Medulla oblongata (tissue), 1 donor: ENCODE data around the gene OR56B1.
"Not testable (repeated sequence)": the region's sequence is repeated elsewhere in the genome, so short reads cannot be mapped to it uniquely, and the experiment has no call there.

Experiments used
- DNase-seq: peaks from one replicate; pipeline ENCODE4 v3.0.0-alpha.2; 2015; ENCODE audit errors: extremely low spot score

OR56B1 gene, protein sequence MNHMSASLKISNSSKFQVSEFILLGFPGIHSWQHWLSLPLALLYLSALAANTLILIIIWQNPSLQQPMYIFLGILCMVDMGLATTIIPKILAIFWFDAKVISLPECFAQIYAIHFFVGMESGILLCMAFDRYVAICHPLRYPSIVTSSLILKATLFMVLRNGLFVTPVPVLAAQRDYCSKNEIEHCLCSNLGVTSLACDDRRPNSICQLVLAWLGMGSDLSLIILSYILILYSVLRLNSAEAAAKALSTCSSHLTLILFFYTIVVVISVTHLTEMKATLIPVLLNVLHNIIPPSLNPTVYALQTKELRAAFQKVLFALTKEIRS

GRCh38 chr11:5736396-5736795 is at the start of gene OR56B1:
TSS of gene OR56B1 (plus strand) at chr11:5736448. CDS start at chr11:5736517, 69 bp downstream.
- no peak for DNase-seq

GRCh38 chr11:5688482-5688881 is 47.8 kb upstream of the OR56B1 start:
- no peak for DNase-seq

- peak; percentile 89 for DNase-seq
These were observed 46.7 kb upstream of the OR56B1 start, which contains the start of gene TRIM22 for GRCh38 chr11:5689551-5689983. TSS of gene TRIM22 (plus strand) at chr11:5689790. CDS start at chr11:5696233, 6,443 bp downstream.

DNA sequence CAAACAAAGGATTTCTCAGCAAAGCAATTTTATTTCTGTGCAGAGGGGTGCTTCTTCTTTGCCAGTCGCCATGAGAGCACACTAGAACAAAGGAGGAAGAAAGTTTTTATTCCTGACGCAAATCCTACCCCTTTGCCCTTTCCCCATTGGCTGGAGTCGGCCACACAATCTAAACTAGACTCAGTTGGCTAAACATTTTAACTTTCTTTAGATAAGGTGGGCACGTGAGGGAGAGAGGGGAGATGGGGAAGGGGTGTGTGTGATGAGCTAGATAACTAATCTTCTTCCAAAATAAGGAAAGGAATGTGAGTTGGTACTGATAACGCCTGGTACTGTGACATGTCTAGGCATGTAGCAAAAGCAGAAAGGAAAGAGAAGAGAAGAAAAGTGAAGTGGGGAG is 46.0 kb upstream of the OR56B1 start:
- peak; percentile 54 for DNase-seq

GRCh38 chr11:5690736-5691135 is 45.5 kb upstream of the OR56B1 start:
- DNase-seq = peak; percentile 26

DNA sequence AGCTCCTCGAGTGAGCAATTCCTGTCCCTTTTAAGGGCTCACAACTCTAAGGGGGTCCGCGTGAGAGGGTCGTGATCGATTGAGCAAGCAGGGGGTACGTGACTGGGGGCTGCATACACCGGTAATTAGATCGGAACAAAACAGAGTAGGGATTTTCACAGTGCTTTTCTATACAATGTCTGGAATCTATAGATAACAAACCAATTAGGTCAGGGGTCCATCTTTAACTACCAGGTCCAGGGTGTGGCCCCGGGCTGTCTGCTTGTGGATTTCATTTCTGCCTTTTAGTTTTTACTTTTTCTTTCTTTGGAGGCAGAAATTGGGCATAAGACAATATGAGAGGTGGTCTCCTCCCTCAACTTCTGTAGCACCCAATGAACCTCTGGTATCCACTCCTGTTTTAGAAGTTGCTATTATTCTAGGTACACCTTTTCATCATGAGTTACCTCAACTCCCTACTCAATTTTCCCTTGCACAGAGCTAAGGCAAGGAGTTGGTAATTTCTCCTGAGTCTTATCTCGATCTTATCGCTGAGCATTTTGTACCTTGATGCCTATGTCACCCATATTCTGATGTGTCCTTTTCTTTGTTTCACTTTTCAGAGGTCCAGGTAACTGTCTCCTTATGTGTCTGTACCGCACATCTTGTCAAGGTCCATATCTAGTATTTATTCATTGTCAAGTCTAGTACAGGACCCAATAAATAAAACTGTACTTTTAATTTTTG is 44.8 kb upstream of the OR56B1 start:
- DNase-seq = not testable (repeated sequence)

- DNase-seq = no peak
These were observed 44.3 kb upstream of the OR56B1 start for GRCh38 chr11:5691964-5692361.

- DNase-seq = no peak
These were observed 41.6 kb upstream of the OR56B1 start for GRCh38 chr11:5694642-5695041.

- DNase-seq = no peak
These were observed 40.7 kb upstream of the OR56B1 start for GRCh38 chr11:5695580-5695979.

GRCh38 chr11:5696210-5696609 is 40.0 kb upstream of the OR56B1 start:
- no peak for DNase-seq

DNA sequence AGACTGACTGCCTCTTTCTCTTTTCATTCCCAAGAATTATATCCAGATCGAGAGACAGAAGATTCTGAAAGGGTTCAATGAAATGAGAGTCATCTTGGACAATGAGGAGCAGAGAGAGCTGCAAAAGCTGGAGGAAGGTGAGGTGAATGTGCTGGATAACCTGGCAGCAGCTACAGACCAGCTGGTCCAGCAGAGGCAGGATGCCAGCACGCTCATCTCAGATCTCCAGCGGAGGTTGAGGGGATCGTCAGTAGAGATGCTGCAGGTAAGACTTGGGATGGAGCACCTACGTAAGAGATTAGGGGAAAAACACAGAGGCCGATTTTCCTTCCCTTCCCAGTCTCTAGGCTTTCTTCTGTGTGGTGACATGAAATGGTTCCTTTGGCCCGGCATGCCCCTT is 38.0 kb upstream of the OR56B1 start:
- DNase-seq = no peak

DNA sequence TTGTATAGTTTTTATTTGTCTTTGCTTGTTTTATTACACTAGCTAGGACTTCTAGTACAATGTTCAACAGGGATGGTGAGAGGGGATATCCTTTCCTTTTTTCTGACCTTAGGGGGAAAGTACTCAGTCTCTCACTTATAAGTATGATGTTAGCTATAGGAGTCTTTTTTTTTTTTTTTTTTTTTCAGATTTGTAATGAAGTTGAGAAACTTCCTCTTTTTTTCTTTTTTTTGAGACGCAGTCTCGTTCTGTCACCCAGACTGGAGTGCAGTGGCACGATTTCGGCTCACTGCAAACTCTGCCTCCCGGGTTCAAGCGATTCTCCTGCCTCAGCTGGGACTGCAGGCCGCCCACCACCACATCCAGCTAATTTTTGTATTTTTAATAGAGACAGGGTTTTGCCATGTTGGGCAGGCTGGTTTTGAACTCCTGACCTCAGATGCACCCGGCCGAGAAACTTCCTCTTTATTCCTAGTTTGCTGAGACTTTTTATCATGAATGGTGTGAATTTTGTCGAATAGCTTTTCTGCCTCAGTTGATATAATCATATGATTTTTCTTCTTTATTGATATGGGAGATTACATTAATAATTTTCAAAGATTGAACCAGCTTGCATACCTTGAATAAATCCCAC is 35.7 kb upstream of the OR56B1 start:
- no peak for DNase-seq

GRCh38 chr11:5701055-5701577 is 35.1 kb upstream of the OR56B1 start:
- DNase-seq = no peak

DNA sequence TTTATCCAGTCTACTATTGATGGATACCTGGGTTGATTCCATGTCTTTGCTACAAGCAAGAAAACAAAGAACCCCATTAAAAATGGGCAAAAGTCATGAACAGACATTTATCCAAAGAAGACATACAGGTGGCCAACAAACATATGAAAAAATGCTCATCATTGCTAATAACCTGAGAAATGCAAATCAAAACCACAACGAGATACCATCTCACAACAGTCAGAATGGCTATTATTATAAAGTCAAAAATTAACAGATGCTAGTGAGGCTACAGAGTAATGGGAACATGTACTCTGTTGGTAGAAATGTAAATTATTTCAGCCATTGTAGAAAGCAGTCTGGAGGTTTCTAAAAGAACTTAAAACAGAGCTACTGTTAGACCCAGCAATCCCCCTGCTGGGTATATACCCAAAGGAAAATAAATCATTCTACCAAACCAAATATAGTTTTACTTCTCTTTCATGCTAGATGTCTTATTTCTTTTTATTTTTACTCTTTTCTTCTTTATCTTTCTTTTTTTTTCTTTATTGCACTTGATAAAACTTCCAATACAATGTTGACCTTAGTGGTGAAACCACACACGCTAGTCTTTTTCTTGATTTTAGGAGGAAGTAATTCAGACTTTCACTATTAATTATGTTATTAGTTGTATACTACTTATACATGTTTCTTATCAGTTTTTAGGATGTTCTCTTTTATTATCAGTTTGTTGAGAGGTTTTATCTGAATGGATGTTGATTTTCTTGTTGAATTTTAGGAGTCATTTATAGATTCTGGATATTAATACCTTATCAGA is 32.3 kb upstream of the OR56B1 start:
- no peak for DNase-seq

DNA sequence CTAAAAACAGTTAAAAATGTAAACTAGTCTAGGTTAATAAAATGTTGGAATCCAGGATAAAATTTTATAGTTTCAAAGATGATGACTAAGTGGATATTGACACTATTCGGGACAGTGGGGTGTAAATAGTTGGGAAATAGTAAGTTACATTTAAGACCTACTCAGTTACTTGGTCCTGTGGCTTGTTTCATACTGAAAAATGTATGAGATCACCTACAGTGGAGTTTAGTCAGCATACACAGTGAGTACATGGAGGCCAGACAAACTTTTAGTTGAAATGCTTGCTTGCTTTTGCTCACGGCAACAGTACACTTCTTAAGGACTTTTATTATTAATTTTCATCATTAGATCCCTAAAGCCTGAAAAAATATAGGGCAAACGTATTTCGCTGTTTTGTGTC is 30.6 kb upstream of the OR56B1 start:
- DNase-seq = no peak

DNA sequence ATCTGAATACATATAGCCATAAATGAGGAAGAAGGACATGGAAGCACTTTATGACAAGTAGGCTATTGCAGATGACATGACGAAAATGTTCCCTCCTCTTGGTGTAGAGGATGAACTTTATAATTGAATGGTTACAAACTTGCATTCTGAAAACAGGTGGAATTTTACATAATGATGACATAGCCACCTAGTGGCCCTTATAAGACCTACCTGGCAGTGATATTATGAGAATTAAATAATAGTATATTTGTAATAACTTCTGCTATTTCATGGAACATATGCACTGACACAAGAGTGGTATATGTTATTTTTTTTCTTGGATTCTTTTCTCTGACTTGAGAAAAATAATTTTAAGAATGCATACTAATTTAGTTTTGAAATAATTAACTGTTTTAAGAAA is 23.7 kb upstream of the OR56B1 start:
- no peak for DNase-seq

DNA sequence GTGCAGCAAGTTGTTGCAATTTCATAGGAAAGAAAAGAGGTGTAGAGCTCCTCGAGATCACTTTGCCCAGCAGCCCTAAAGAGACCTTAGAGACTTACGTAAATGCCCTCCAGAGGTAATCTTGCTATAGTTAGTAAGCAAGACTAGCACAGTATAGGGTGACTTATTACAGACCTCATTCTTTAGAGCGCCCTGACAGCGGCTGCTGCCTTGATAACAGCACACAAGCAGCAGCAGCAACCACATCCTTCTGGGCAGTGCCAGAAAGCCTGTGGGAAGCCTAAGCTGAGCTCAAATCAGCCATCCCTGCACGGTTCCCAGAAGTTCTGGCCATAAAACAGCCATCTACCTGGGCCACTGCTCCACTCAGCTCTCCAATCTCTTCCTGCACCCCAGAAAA is 22.6 kb upstream of the OR56B1 start:
- no peak for DNase-seq

GRCh38 chr11:5716518-5716917 is 19.7 kb upstream of the OR56B1 start:
- DNase-seq = not testable (repeated sequence)

DNA sequence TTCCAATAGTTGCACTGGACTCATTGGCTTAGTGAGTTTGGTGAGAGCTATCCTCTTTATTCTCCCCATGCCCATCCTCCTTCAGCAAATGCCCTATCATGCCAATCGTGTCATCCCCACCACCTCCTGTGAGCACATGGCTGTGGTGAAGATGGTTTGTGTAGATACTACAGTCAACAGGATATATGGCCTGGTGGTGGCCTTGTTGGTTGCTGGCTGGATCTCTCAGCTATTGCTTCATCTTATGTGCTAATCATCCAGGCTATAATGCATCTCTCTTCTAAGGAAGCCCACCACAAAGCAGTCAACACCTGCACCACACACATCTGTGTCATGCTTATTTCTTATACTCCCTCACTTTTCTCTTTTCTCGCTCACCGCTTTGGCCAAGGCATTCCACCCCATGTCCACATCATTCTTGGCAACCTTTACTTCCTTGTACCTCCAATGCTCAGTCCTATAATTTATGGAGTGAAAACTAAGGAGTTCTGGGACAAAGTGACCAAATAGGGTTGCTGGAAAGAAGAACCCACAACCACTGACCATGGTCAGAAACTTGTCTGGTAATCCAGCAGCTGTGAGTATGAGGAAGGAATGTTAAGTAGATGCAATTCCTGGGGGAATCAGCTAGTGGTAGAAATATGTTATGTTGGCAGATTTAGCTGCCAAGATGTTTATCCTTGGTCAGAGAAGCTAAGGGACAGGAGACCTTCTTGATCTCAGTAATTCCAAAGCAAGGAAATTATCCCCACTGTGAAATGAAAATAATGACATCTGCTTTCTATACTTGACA is 16.3 kb upstream of the OR56B1 start:
- no peak for DNase-seq

DNA sequence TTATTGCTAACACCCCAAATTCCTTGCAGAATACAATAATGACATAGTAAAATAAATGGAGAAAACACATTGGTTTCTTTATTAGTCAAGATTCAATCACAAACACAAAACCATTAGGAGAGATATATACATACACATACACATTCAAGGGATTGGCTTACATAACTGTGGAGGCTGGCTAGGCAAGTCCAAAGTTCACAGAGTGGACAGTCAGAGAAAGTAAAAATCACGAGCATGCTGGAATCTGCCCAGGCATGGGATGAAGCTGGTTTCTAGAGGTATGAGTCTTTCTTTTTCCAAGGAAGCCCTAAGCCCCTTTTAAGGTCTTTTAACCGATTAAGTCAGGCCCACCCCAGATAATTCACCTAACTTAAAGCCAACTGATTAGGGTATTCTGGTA is 13.6 kb upstream of the OR56B1 start:
- no peak for DNase-seq

DNA sequence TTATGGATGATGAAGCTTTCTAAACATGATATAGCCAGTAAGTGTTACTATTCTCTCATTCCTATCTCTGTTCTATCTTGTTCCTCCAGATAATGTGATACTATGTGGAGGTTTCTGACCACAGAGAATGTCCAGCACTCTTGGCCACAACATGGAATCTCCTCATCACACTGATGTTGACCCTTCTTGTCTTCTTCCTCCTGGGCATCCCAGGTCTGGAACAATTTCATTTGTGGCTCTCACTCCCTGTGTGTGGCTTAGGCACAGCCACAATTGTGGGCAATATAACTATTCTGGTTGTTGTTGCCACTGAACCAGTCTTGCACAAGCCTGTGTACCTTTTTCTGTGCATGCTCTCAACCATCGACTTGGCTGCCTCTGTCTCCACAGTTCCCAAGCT is 9.9 kb upstream of the OR56B1 start:
- no peak for DNase-seq
